BE2C (cell line): ENCODE data around the gene TLR9. TPM values are rescaled to one million over a fixed set of nuclear protein-coding genes. Genes with fewer than 3 reads are reported as not detected.
"Not testable (repeated sequence)": the region's sequence is repeated elsewhere in the genome, so short reads cannot be mapped to it uniquely, and the experiment has no call there.

Experiments used
- DNase-seq: peaks from one replicate; pipeline ENCODE4 v3.0.0-alpha.2; 2020
- H3K27me3 ChIP-seq: fragments of 250-450 bp; sonication (Bioruptor Pico); 2 replicates; pipeline ENCODE4 v1.5.1; 2020; ENCODE audit warnings: mild to moderate bottlenecking
- H3K36me3 ChIP-seq: fragments of 250-450 bp; sonication (Bioruptor Pico); 2 replicates; pipeline ENCODE4 v1.5.1; 2020; ENCODE audit warnings: mild to moderate bottlenecking
- H3K4me1 ChIP-seq: fragments of 250-450 bp; sonication (Bioruptor Pico); 2 replicates; pipeline ENCODE4 v1.5.1; 2020
- H3K4me3 ChIP-seq: 2 replicates; pipeline ENCODE4 v1.5.1; 2011; ENCODE audit warnings: low read depth, low read length
- H3K9me3 ChIP-seq: fragments of 250-450 bp; sonication (Bioruptor Pico); 2 replicates; pipeline ENCODE4 v1.5.1; 2020
- polyA plus RNA-seq: library from polyadenylated mRNA; unstranded; fragments of >200 nt; gene quantifications from one replicate; pipeline ENCODE4 v1.2.1, GENCODE V29; 2012; ENCODE audit warnings: low read depth, missing spikeins; ENCODE audit not compliant: insufficient read length, insufficient read depth
- TF ChIP-seq, protein P1 (sequence below): IDR thresholded peaks from 2 replicates; pipeline ENCODE4 v1.5.1; 2012; ENCODE audit warnings: mild to moderate bottlenecking, low read depth, low read length

TLR9 gene
- not detected for polyA plus RNA-seq

GRCh38 chr3:52225452-52226228 lies at the start of gene TLR9:
TSS of gene TLR9 (minus strand) at chr3:52225645. CDS start at chr3:52225529, 116 bp downstream.
- H3K36me3 ChIP-seq: peaks cover 3% of the 10 kb centered on the region; the same call in 1 of the 2 replicates
- no peak within 1 kb of the TSS for H3K4me3 ChIP-seq
- no peak for DNase-seq
- TF ChIP-seq, protein P1, sequence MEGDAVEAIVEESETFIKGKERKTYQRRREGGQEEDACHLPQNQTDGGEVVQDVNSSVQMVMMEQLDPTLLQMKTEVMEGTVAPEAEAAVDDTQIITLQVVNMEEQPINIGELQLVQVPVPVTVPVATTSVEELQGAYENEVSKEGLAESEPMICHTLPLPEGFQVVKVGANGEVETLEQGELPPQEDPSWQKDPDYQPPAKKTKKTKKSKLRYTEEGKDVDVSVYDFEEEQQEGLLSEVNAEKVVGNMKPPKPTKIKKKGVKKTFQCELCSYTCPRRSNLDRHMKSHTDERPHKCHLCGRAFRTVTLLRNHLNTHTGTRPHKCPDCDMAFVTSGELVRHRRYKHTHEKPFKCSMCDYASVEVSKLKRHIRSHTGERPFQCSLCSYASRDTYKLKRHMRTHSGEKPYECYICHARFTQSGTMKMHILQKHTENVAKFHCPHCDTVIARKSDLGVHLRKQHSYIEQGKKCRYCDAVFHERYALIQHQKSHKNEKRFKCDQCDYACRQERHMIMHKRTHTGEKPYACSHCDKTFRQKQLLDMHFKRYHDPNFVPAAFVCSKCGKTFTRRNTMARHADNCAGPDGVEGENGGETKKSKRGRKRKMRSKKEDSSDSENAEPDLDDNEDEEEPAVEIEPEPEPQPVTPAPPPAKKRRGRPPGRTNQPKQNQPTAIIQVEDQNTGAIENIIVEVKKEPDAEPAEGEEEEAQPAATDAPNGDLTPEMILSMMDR: no peak
- no peaks in the 10 kb centered on the region for H3K4me1 ChIP-seq
- H3K27me3 ChIP-seq: no peaks in the 10 kb centered on the region
- no peaks in the 10 kb centered on the region for H3K9me3 ChIP-seq

DNA sequence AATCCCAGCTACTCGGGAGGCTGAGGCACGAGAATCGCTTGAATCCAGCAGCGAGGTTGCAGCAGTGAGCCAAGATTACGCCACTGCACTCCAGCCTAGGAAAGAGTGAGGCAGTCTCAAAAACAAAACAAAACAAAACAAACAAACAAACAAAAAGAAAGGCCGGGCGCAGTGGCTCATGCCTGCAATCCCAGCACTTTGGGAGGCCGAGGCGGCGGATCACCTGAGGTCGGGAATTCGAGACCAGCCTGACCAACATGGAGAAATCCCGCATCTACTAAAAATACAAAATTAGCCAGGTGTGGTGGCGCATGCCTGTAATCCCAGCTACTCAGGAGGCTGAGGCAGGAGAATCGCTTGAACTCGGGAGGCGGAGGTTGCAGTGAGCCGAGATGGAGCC lies 49.3 kb upstream of the TLR9 start:
- H3K27me3 ChIP-seq, H3K4me1 ChIP-seq, DNase-seq, H3K9me3 ChIP-seq, H3K4me3 ChIP-seq: not testable (repeated sequence)
- H3K36me3 ChIP-seq: peaks cover 27% of the 10 kb centered on the region

GRCh38 chr3:52272831-52273230 lies 47.4 kb upstream of the TLR9 start:
- H3K4me3 ChIP-seq: no peak overlapping the region

DNA sequence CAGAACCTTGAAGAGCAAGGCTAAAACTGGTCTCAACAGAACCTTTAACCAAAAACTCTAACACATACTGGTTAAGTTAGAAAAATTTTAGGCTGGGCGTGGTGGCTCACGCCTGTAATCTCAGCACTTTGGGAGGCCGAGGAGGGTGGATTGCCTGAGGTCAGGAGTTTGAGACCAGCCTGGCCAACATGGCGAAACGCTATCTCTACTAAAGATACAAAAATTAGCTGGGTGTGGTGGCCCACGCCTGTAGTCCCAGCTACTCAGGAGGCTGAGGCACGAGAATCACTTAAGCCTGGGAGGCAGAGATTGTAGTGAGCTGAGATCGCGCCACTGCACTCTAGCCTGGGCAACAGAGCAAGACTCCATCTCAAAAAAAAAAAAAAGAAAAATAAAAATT lies 46.7 kb upstream of the TLR9 start:
- not testable (repeated sequence) for H3K4me1 ChIP-seq, H3K9me3 ChIP-seq, H3K4me3 ChIP-seq, DNase-seq, H3K27me3 ChIP-seq
- H3K36me3 ChIP-seq: peaks cover 44% of the 10 kb centered on the region

More at GRCh38 chr3:52272831-52273230, 47.4 kb upstream of the TLR9 start:
- no peak for DNase-seq
- TF ChIP-seq, protein P1: no peak
- peaks cover 42% of the 10 kb centered on the region for H3K36me3 ChIP-seq
- no peaks in the 10 kb centered on the region for H3K4me1 ChIP-seq
- H3K9me3 ChIP-seq: no peaks in the 10 kb centered on the region
- no peaks in the 10 kb centered on the region for H3K27me3 ChIP-seq

DNA sequence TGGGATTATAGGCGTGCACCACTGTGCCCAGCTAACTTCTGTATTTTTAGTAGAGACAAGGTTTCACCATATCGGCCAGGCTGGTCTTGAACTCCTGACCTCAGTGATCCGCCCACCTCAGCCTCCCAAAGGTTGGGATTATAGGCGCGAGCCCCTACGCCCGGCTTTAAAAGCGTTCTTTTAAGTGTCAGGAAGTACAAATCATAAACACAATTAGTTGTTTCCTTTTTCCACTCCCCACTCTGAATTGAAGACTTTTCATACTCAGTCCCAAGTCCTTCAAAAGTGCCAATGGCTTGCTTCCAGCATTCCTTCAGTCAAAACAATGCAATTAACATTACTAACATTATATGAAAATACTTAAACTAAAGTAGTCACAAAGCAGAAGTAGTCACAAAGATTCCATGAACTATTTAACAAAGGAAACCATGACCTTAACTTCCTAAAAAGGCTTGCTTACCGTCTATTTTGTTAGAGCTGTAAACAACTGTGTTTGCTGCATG lies 44.9 kb upstream of the TLR9 start:
- Histone ChIP-seq H3K27me3 (no peaks in the 10 kb centered on the region), H3K36me3 (peaks cover 57% of the 10 kb centered on the region), H3K4me1 (no peaks in the 10 kb centered on the region), H3K9me3 (no peaks in the 10 kb centered on the region), H3K4me3 (no peak overlapping the region)
- DNase-seq: no peak
- TF ChIP-seq, protein P1: no peak

- no peak for DNase-seq
- Histone ChIP-seq H3K27me3 (no peaks in the 10 kb centered on the region), H3K4me3 (no peak overlapping the region), H3K36me3 (peaks cover 56% of the 10 kb centered on the region), H3K4me1 (no peaks in the 10 kb centered on the region), H3K9me3 (no peaks in the 10 kb centered on the region)
- TF ChIP-seq, protein P1: no peak
Observed at GRCh38 chr3:52269776-52270175, 44.3 kb upstream of the TLR9 start.

- no peak overlapping the region for H3K4me3 ChIP-seq
- H3K36me3 ChIP-seq: peaks cover 63% of the 10 kb centered on the region
- H3K9me3 ChIP-seq: no peaks in the 10 kb centered on the region
- TF ChIP-seq, protein P1: no peak
- no peak for DNase-seq
- no peaks in the 10 kb centered on the region for H3K27me3 ChIP-seq
- H3K4me1 ChIP-seq: no peaks in the 10 kb centered on the region
Observed at GRCh38 chr3:52268036-52268435, 42.6 kb upstream of the TLR9 start.
